Activated naive CD8-positive, alpha-beta T cell treated with anti-CD3 and anti-CD28 coated beads, Interleukin-2, amount 50 U/mL, for 24 hours (primary cell): ENCODE results near the gene PSMB3.

ENCODE experiments used
- ATAC-seq: fragments of 150-1000 bp; cut with Tn5 transposase; one replicate; pipeline ENCODE4 v1.10.0; 2021
- DNase-seq: peaks from one replicate; pipeline ENCODE4 v3.0.0; 2021
- H3K27ac Mint-ChIP-seq: one replicate; pipeline ENCODE4 v1.8.0; 2021; ENCODE audit warnings: mild to moderate bottlenecking, mixed read lengths
- H3K27me3 Mint-ChIP-seq: one replicate; pipeline ENCODE4 v1.8.0; 2021; ENCODE audit warnings: mixed read lengths
- H3K36me3 Mint-ChIP-seq: one replicate; pipeline ENCODE4 v1.8.0; 2021; ENCODE audit warnings: low read depth, mixed read lengths
- H3K4me1 Mint-ChIP-seq: one replicate; pipeline ENCODE4 v1.8.0; 2021; ENCODE audit warnings: mixed read lengths
- H3K4me3 Mint-ChIP-seq: one replicate; pipeline ENCODE4 v1.8.0; 2021; ENCODE audit warnings: mild to moderate bottlenecking, moderate library complexity, mixed read lengths
- H3K9me3 Mint-ChIP-seq: one replicate; pipeline ENCODE4 v1.8.0; 2021; ENCODE audit warnings: mixed read lengths

The PSMB3 gene

DNA sequence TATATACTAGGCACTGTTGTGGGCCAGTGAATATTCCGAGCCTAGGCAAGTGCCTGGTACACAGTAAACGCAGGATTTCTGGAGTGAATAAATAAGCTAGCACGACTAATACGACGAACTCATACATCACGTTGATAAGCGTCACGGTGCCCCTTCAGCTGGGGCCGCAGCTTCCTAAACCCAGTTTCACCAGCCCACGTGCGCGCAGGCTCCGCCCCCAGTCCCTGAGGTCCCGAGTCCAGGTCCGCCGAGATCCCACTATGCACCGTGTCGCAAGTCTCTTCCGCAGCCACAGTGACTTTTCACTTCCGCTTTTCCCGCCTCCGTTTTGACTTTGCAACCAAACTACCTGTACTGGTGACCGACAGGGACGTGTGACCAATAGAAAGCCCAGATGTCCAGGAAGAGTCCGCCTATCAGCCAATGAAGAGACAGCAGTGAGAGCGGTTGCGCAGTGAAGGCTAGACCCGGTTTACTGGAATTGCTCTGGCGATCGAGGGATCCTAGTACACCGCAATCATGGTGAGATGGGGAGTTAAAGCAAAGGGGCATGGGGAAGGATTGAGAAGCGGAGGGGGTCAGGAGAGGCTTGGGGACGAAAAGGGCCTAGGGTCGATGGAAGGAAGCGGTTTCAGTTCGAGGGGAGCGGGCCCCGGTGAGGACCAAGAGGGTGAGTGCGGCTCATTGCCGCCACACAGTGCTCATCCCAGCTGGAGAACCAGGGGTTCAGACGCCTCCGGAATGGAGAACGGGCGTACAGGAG, at the start of gene PSMB3:
Gene PSMB3, plus strand, starts transcription at position 434 of the 763 bp plus-strand sequence. Its CDS starts 86 bp downstream, at position 520.
- ATAC-seq (peak; percentile 87), DNase-seq (peak; percentile 97)
- Mint-ChIP-seq H3K36me3 (peaks cover 30% of the 10 kb centered on the region), H3K4me1 (peaks cover 61% of the 10 kb centered on the region), H3K9me3 (no peaks in the 10 kb centered on the region), H3K27me3 (peaks cover 31% of the 10 kb centered on the region), H3K4me3 (peak within 1 kb of the TSS; percentile 97), H3K27ac (peak within 1 kb of the TSS; percentile 97)

DNA sequence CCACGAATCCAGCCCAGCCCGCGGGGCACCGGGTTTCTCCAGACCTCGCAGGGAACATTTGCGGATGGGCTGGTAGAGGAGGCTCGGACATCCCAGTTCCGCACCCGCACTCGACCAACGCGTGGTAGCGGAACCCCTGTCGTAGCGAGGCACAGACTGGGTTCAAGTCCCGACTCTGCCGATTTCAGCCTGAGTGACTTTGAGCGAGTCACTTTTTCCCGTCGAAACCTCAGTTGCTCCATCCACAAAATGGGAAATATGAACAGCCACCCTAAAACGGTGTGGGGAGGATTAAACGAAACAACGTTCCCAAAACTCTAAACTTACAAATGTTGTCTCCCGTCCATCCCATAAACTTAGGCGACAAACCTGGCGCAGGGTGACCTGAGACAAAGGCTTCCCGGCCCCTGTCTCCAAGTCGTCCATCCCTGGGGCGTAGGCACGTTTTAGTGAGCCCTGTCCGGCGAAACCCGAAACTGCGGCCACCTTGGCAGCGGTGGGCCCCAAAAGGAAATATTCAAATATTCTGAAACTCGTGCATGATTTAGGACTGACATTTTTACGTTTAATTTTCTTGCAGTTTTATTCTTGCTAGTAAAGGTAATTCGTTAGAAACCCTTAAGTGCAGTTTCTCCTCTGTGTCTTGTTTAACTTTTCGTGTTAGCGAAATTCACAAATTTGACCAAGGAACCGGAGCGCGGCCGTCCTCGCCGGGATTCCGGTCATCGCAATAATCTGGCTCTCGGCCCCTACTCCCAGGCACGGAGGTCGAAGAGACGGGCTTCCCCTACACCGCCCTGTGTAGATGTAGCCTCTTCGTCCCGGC, 49.4 kb upstream of the PSMB3 start:
- Mint-ChIP-seq H3K27ac (peak overlapping the region; percentile 99), H3K36me3 (peaks cover 24% of the 10 kb centered on the region), H3K9me3 (peaks cover 5% of the 10 kb centered on the region), H3K4me1 (peaks cover 63% of the 10 kb centered on the region), H3K4me3 (peak overlapping the region; percentile 96), H3K27me3 (no peaks in the 10 kb centered on the region)
- peak; percentile 56 for DNase-seq
- no peak for ATAC-seq

DNA sequence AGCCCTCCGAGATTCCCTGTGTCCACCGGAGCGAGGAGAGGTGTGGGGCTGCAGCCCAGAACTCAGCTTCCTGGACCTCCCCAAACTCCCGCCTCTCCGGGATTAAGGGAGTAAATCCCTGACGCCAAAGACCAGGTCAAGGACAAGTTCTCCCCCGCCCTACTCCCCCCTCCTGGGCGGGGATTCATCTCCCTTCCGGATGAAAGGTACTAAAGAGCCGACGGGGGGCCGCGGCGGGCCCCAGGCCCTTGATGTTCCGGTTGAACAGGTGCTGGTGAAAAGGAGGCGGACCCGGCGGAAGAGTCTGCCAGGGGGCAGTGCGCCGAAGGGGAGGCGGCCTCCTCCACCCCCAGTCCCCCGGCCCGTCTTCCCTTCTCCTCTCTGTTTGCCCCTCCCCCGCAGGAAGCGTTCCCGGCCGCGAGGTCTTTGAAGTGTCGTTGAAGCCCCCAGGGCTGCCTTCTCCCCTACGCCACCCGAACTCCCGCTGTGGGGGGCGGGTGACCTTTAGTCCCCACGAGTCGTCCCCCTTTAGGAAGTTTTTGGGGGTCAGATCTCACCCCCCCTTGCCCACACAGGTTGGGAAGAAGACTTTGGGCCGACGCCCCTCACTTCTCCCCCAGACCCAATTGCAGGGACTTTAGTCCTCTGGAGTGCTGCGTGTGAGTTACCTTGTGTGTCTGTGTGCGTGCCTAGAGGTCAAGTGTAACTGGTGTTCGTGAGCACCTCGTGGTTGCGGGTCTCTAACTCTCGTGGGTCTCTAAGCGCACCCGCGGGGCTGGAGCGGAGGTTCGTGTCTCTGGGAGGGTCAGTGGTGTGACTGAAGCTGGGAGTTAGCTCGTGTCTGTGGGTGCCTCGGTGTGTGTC, 48.6 kb upstream of the PSMB3 start:
- Mint-ChIP-seq H3K27me3 (no peaks in the 10 kb centered on the region), H3K4me1 (peaks cover 60% of the 10 kb centered on the region), H3K4me3 (peak overlapping the region; percentile 96), H3K36me3 (peaks cover 28% of the 10 kb centered on the region), H3K9me3 (peaks cover 5% of the 10 kb centered on the region), H3K27ac (peak overlapping the region; percentile 99)
- DNase-seq (peak; percentile 90), ATAC-seq (peak; percentile 12)

DNA sequence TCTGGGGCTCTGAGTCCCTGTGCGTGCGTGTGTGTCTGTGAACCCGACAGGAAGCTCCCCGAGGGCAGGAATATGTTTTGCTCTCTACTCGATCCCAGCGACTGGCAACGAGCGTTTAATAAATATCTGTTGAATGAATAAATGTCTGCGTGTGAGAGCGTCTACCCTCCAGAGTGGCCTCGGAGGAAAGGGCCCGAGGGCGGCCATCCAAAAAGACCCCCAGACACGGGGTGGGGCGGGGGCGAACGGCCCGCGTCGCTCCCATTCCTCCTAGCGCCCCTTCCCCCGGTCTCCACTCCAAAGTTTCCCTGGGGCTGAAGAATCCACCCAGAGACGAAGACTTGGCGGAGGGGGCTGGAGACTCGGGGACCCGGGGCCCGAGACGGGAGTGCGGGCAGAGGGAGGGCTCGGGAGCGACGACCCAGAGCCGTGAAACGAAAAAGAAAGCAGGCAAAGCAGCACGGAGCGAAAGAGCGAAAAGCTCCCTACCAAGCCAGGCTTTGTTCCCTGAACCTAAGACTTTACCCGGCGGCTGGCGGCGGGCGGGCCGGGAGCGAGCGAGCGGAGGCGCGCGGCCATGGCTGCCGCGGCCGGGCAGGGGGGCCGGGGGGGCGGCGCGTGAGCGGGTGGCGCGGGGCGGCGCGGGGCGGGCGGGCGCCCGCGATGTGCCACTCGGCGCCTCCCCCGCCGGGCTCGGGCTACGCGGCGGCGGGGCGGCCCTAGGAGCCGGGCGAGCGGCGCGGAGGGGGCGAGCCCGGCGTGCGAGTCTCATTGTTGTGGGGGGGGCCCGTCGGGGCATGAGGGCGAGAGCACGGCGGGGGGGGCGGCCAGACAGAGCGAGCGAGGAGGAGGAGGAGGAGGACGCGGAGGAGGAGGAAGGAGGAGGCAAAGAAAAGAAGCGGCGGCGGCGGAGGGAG, 47.7 kb upstream of the PSMB3 start, which contains the start of gene MLLT6:
Gene MLLT6, plus strand, starts transcription at position 668 of the 917 bp plus-strand sequence. CDS start 360 bp downstream, outside the sequence.
- Mint-ChIP-seq H3K27me3 (no peaks in the 10 kb centered on the region), H3K4me1 (peaks cover 59% of the 10 kb centered on the region), H3K27ac (peak within 1 kb of the TSS; percentile 99), H3K4me3 (peak within 1 kb of the TSS; percentile 96), H3K9me3 (peaks cover 5% of the 10 kb centered on the region), H3K36me3 (peaks cover 34% of the 10 kb centered on the region)
- DNase-seq = peak; percentile 69
- ATAC-seq = no peak

DNA sequence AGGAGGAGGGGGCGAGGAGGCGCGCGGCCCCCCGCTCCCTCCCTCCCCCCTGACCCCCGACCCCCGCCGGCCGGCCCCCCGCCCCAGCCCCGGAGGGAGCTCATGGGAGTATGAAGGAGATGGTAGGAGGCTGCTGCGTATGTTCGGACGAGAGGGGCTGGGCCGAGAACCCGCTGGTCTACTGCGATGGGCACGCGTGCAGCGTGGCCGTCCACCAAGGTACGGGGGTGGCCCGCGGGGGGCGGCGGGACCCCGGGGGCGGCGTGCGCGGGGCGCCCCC, 47.1 kb upstream of the PSMB3 start:
- DNase-seq = no peak
- ATAC-seq = no peak
- H3K4me1 Mint-ChIP-seq = peaks cover 59% of the 10 kb centered on the region
- peaks cover 38% of the 10 kb centered on the region for H3K36me3 Mint-ChIP-seq
- H3K9me3 Mint-ChIP-seq = no peaks in the 10 kb centered on the region
- H3K27me3 Mint-ChIP-seq = no peaks in the 10 kb centered on the region
- H3K4me3 Mint-ChIP-seq = peak overlapping the region; percentile 96
- peak overlapping the region; percentile 96 for H3K27ac Mint-ChIP-seq

DNA sequence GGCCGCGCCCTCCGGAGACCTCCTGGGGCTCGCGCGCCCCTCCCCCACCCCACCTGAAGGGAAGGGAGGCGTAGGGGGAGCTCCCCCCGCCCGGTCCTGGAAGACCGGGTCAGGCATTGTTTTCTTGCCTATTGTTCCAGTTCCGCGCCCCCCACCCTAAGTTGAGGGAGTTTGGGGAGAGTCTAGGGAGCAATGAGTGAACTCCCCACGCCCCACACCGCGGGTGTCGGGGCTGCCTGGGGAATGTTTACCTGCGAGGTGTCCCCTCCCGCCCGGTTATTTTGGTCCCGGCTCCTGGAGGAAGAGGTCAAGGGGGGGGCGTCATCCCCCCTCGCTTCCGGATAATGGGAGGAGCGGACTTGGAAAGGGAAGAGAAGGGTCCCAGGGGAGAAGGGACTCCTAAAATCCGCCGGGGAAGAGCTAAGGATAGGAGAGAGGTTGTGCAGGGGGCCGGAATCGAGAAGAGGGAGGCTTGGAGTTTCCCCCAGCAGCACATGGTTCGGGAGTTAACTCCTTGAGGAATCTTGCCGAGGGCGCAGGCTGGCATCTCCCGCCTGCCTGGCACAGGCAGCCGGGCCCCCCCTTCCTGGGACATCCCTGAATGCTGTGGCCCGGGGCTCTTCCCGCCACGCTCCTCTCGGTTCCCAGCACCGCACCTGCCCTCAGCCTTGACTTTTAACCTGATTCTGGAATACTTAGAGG, 46.6 kb upstream of the PSMB3 start:
- Mint-ChIP-seq H3K4me1 (peaks cover 59% of the 10 kb centered on the region), H3K27me3 (no peaks in the 10 kb centered on the region)
- ATAC-seq = no peak

DNA sequence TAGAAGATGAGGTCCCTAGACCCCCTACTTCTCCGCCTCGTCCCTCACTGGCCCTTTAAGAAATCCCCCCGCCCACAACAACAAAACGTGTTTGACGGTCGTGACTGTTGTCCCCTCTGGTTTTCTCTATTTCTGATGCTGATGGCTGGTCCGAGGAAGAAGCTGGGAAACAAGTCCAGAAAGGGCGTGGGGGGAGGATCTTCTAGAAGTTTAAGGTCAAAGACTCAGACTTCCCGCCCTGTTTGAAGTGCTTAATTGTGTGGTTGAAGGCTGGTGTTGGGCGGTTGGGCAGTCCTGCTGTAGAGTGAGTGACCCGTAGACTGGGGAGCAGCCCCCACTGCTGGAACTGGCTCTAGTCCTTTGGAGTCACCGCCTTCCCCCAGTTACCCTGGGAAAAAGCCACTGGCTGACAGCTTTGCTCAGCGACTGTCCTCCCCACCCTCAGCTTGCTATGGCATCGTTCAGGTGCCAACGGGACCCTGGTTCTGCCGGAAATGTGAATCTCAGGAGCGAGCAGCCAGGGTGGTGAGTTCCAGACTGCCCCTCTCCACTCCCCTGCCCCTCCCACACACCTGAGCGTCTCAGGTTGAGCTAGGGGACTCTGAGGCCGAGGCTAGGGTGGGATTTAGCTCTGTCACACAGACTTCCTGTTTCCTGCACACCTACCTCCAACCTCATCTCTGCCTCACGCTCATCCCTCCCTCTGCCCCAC, 45.9 kb upstream of the PSMB3 start:
- H3K27me3 Mint-ChIP-seq = no peaks in the 10 kb centered on the region
- peak; percentile 50 for DNase-seq
- H3K36me3 Mint-ChIP-seq = peaks cover 48% of the 10 kb centered on the region
- H3K4me3 Mint-ChIP-seq = peak overlapping the region; percentile 96
- no peaks in the 10 kb centered on the region for H3K9me3 Mint-ChIP-seq
- peak; percentile 16 for ATAC-seq
- peak overlapping the region; percentile 96 for H3K27ac Mint-ChIP-seq
- peaks cover 59% of the 10 kb centered on the region for H3K4me1 Mint-ChIP-seq

More for the DNA sequence above, 46.6 kb upstream of the PSMB3 start:
- H3K4me3 Mint-ChIP-seq = peak overlapping the region; percentile 96
- peak overlapping the region; percentile 96 for H3K27ac Mint-ChIP-seq
- no peaks in the 10 kb centered on the region for H3K9me3 Mint-ChIP-seq
- peaks cover 43% of the 10 kb centered on the region for H3K36me3 Mint-ChIP-seq
- DNase-seq = peak; percentile 57

DNA sequence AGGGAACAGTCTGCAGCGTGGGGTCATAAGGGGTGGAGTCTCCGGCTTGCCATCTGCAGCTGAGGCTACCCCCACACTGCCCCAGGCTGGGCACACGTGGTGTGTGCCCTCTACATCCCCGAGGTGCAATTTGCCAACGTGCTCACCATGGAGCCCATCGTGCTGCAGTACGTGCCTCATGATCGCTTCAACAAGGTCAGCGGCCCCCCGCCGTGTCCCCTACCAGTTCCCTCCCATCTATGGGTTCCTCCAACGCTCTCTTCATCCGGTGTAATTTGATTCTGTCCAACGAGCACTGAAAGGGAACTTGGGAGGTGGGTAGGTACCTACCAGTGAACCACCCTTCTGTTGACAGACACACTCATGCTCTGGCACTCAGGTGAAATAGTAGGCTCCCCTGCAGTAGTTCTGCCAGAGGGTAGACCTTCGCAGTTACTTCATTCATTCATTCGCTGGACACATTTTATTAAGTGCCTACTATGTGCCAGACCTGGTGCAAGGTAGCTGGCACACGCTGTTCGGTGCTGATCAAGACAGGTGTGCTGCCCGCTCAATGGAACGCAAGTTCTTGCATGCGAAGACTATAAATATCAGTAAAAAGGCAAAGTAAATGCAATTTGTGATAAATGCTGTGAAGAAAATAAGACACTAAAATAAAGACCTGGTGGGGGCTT, 44.7 kb upstream of the PSMB3 start:
- ATAC-seq = no peak
- Mint-ChIP-seq H3K27ac (peak overlapping the region; percentile 96), H3K36me3 (peaks cover 51% of the 10 kb centered on the region), H3K4me1 (peaks cover 60% of the 10 kb centered on the region), H3K9me3 (no peaks in the 10 kb centered on the region), H3K4me3 (peak overlapping the region; percentile 96), H3K27me3 (no peaks in the 10 kb centered on the region)
- DNase-seq = no peak

DNA sequence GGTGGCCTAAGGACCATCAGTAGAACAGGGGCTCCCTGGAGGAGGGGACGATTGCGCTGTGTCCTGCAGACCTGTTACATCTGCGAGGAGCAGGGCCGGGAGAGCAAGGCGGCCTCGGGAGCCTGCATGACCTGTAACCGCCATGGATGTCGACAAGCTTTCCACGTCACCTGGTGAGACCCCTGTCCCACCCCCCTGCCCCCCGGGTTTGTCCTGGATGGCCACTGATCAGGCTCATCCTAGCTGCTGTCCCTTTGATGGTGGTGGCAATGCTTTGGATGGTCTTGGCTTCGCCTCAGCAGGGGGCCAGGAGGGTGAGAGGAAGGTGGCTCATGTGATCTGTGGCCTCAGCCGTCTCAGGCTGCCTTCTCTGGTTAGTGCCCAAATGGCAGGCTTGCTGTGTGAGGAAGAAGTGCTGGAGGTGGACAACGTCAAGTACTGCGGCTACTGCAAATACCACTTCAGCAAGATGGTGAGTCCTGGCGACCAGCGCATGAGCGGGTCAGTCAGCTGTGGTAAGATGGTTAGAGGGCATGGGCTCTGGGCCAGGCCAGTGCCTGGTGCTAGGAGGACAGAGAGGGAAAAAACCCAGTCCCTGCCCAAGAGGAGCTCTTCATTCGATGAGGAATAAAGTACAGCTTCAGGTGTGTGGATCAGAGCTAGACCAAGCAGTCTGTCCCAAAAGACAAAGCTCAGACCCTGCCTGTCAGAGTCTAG, 43.3 kb upstream of the PSMB3 start:
- Mint-ChIP-seq H3K27me3 (no peaks in the 10 kb centered on the region), H3K4me3 (no peak overlapping the region), H3K9me3 (no peaks in the 10 kb centered on the region), H3K36me3 (peaks cover 58% of the 10 kb centered on the region), H3K4me1 (peaks cover 63% of the 10 kb centered on the region), H3K27ac (peak overlapping the region; percentile 47)
- ATAC-seq (no peak), DNase-seq (no peak)

DNA sequence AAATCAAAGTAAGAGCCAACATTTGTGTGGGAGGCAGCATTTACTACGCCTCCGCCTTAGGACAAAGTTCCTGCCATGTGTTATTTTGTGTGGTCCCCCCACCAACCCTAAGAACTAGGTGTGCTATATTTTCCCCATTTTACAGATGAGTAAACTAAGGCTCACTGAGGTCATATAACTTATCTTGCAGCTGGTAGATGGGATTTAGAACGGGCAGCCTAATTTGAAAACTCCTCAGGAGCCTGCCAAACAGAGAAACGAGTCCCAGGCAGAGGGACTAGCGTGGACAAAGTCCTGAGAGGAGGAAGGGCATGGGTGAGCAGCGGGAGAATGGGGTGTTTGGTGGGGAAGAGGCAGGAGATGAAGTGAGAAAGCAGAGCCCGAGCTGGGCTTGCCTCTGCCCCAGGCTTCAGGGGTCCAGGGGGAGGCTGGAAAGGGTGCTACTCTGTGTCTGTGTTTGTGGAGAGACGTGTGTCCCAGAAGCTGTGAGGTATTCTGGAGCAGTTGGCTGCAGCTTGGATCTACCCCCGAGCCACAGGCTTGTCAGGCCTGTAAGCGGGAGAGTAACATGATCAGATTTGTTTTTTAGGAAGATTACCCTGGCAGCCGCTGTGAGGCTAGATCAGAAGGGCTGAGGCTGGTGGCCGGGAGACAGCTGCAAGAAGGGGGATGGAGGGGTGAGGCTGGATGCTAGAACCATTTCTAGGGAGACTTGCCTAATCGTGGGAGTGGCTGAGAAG, 42.5 kb upstream of the PSMB3 start:
- peaks cover 68% of the 10 kb centered on the region for H3K4me1 Mint-ChIP-seq

DNA sequence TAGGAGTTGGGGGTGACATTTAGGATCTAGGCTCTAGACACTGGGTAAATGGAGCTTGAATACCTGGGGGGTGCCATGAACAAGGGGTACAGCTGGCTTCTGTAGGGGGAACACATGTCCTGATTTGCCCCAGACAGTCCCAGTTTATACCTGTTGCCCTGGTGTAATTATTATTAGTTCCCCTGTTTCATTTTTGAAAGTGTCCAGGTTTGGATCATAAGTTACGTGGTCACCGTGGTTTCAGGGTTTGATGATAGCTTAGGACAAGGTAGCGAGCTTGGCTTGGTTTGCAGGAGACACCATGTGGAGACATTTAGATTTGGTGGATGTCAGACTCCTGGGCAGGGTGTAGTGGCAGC, 42.0 kb upstream of the PSMB3 start:
- Mint-ChIP-seq H3K9me3 (no peaks in the 10 kb centered on the region), H3K36me3 (peaks cover 63% of the 10 kb centered on the region), H3K4me1 (peaks cover 73% of the 10 kb centered on the region), H3K27ac (peak overlapping the region; percentile 47), H3K27me3 (no peaks in the 10 kb centered on the region), H3K4me3 (no peak overlapping the region)
- ATAC-seq = no peak
- no peak for DNase-seq

More for the DNA sequence above, 42.5 kb upstream of the PSMB3 start:
- Mint-ChIP-seq H3K27ac (peak overlapping the region; percentile 47), H3K9me3 (no peaks in the 10 kb centered on the region), H3K4me3 (no peak overlapping the region), H3K27me3 (no peaks in the 10 kb centered on the region), H3K36me3 (peaks cover 61% of the 10 kb centered on the region)
- no peak for DNase-seq
- no peak for ATAC-seq
